H1 (cell line): ENCODE results near the gene INPP5A. TPM values are rescaled to one million over a fixed set of nuclear protein-coding genes. Genes with fewer than 3 reads are reported as not detected.

Source experiments
- GABPA ChIP-seq: IDR thresholded peaks from 2 replicates; pipeline ENCODE4 v1.6.1; 2011; ENCODE audit warnings: mild to moderate bottlenecking, low read length, moderate library complexity, borderline replicate concordance; ENCODE audit not compliant: insufficient read depth
- polyA plus RNA-seq, 7 experiments: library from polyadenylated mRNA; depleted of rRNA in 3 of 7; stranded (reverse) in 5 of 7; unstranded in 2 of 7; fragments of >200 nt in 5 of 7; fragments of 200-250 nt in 2 of 7; gene quantifications; 1 replicate in 5 of 7; 2 replicates in 1 of 7; 4 replicates in 1 of 7; pipeline versions ENCODE4 v1.2.1 to v1.2.3, GENCODE V29; 2011 to 2013; ENCODE audit warnings: missing spikeins in 2 of 7, mixed read lengths in 2 of 7
- total RNA-seq: library from RNA; stranded (reverse); fragmentation: NEBNext Ultra II Directional; extraction: Animal tissue kit (Norgen Biotek cat#: 25700); gene quantifications from 2 replicates; pipeline ENCODE4 v1.2.1, GENCODE V29; 2021

INPP5A gene
- total and polyA plus RNA-seq, 2 of the 8 experiments (the other 6 are each of a cell fraction or from before 2014, with no cell fraction given): 19.7 to 27.5 TPM

GRCh38 chr10:132652446-132652845 lies 114.9 kb downstream of the INPP5A start (continued):
- TF ChIP-seq GABPA: no peak
